ENCODE results near the gene IFIT3. TPM values are rescaled to one million over a fixed set of nuclear protein-coding genes. Genes with fewer than 3 reads are reported as not detected.

The IFIT3 gene
- total and polyA plus RNA-seq, 2 of the 8 experiments (the other 6 are each of a cell fraction or from before 2014, with no cell fraction given) = 0.12 to 0.84 TPM

GRCh38 chr10:89379103-89379502 is 51.3 kb downstream of the IFIT3 start:
- Histone ChIP-seq H2BK12ac (ENCODE audit: low read depth, low read length) (no peak overlapping the region), H2AFZ (ENCODE audit: low read length) (no peak overlapping the region), H3K4me2 (ENCODE audit: insufficient read depth in 1 of 2, low read depth in 2 of 2, low read length in 2 of 2) (no peak overlapping the region), H3K79me1 (ENCODE audit: low read depth, low read length) (no peaks in the 10 kb centered on the region), H2BK120ac (replicated peaks; ENCODE audit: low read depth, low read length) (no peak overlapping the region), H3K27me3 (replicated peaks in 1 of 4; ENCODE audit: control insufficient read depth in 3 of 4, extremely low read depth in 1 of 4, insufficient read depth in 3 of 4, low read length in 3 of 4) (no peaks in the 10 kb centered on the region), H2BK15ac (ENCODE audit: low read length) (no peak overlapping the region), H3K14ac (ENCODE audit: insufficient read length) (no peak overlapping the region), H3K23ac (ENCODE audit: insufficient read length) (no peak overlapping the region), H3K18ac (ENCODE audit: extremely low read depth, low read length) (no peak overlapping the region), H3K23me2 (ENCODE audit: low read depth, low read length) (no peaks in the 10 kb centered on the region), H2BK20ac (ENCODE audit: low read length) (no peak overlapping the region), H3K27ac (ENCODE audit: low read depth, low read length) (no peak overlapping the region), H4K8ac (ENCODE audit: extremely low read depth, insufficient read depth, low read length) (no peak overlapping the region), H2BK5ac (ENCODE audit: low read depth, low read length) (no peak overlapping the region), H3K36me3 (ENCODE audit: control insufficient read depth in 2 of 4, insufficient read depth in 4 of 4, low read length in 3 of 4) (no peaks in the 10 kb centered on the region), H4K91ac (replicated peaks; ENCODE audit: insufficient read length, low read length) (no peak overlapping the region), H3K4me3 (ENCODE audit: extremely low read depth in 1 of 4, insufficient read depth in 2 of 4, low read depth in 3 of 4, low read length in 4 of 4) (no peak overlapping the region), H3K79me2 (ENCODE audit: control insufficient read depth in 1 of 2, insufficient read depth in 2 of 2, low read length in 2 of 2) (no peaks in the 10 kb centered on the region), H2AK5ac (ENCODE audit: low read depth, low read length) (no peak overlapping the region), H3K4ac (replicated peaks; ENCODE audit: insufficient read length, low read depth, low read length) (no peak overlapping the region), H3K9ac (replicated peaks in 1 of 4; ENCODE audit: extremely low read depth in 1 of 4, low read depth in 3 of 4, low read length in 3 of 4) (no peak overlapping the region), H4K20me1 (replicated peaks in 1 of 2; ENCODE audit: control insufficient read depth in 1 of 2, insufficient read depth in 2 of 2, low read length in 2 of 2) (no peaks in the 10 kb centered on the region), H3K9me3 (ENCODE audit: insufficient read depth in 2 of 2, low read depth in 1 of 2, low read length in 1 of 2) (no peaks in the 10 kb centered on the region), H3K56ac (replicated peaks; ENCODE audit: insufficient read length, low read depth, low read length) (no peak overlapping the region), H4K5ac (ENCODE audit: insufficient read length, low read depth, low read length) (no peak overlapping the region), H3K4me1 (replicated peaks in 1 of 4; ENCODE audit: control insufficient read depth in 3 of 4, insufficient read depth in 4 of 4, low read length in 3 of 4) (peaks cover 0 to 4% (median 0%) of the 10 kb centered on the region in 4 experiments; a peak in 2 of 7 replicates)
- POLR2A ChIA-PET (ENCODE audit: partially characterized antibody) = no interaction called here
- DNase-seq (ENCODE audit: low read depth in 1 of 2, low spot score in 2 of 2) (no peak), FAIRE-seq (no peak)
- CTCF ChIA-PET (ENCODE audit: partially characterized antibody) = interaction anchor here (0.9 to 2.7 kb wide), 3 partner anchors 11 to 115 kb away, joined by 3 to 31 read pairs (median 3); no protein-coding TSS in a partner anchor
- TF ChIP-seq GABPA (IDR thresholded peaks at IDR 0.05; ENCODE audit: borderline replicate concordance, insufficient read depth, low read length) = no peak
- TF ChIP-seq ATF2 (IDR thresholded peaks at IDR 0.05; ENCODE audit: low read length) = no peak
- no peak for TF ChIP-seq TEAD4 (IDR thresholded peaks at IDR 0.05; ENCODE audit: low read depth, low read length)
- no peak for TF ChIP-seq RFX5 (IDR thresholded peaks at IDR 0.05; ENCODE audit: borderline replicate concordance, low read depth, low read length)
- TF ChIP-seq TBP (IDR thresholded peaks at IDR 0.05; ENCODE audit: low read depth, low read length) = no peak
- no peak for TF ChIP-seq EZH2 (IDR thresholded peaks at IDR 0.05; ENCODE audit: low read depth, low read length, severe bottlenecking)
- no peak for TF ChIP-seq MAX (IDR thresholded peaks at IDR 0.05)
- no peak for TF ChIP-seq SP2 (IDR thresholded peaks at IDR 0.05; ENCODE audit: low read length)
